HEK293 (cell line): ENCODE data around the gene DYNLT4.

Experiments used
- ZNF426 ChIP-seq: fragments of 450-650 bp; formaldehyde crosslinking; IDR thresholded peaks from 2 replicates; pipeline ENCODE4 v1.5.1; 2017; ENCODE audit warnings: missing biosample characterization, missing genetic modification characterization, mild to moderate bottlenecking, inconsistent platforms, moderate library complexity
- TF ChIP-seq, protein P1 (sequence below): fragments of 450-650 bp; formaldehyde crosslinking; IDR thresholded peaks from 2 replicates; pipeline ENCODE4 v1.5.1; 2016; ENCODE audit warnings: missing biosample characterization, missing genetic modification characterization

DNA sequence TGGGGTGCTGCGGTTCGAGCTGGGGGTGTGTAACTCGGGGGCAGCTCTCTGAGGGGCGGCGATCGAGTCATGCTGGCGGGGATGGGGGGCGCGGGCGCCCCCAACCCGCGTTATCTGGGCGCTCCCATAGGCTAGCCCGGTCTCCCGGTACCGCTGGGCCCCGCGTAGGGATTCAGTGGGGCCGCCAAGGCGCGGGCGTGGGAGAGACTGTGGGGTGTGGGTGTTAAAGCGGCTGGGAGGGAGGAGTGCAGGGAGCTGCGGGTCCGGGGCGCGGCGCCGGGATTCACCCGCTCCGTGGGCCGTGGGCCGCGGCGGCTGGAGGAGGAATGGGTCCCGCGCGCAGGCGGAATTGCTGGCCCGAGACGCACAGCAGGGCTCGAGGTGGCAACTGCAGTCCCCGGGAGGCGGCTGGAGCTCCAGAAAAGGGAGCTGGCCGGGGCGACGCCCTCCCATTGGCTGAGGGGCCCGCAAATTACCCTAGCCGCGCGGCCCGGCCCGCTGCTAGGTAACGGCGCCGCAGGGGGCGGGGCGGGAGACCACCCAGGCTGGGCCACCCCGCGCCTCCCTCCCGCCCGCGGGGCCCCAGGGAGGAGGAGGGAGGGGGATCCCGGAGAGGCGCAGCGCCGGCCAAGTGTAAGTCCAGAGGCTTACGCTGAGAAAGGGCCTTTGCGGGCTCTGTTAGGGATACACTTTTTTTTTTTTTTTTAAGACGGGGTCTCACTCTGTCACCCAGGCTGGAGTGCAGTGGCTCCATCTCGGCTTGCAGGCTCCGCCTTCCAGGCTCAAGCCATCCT, 35.9 kb upstream of the DYNLT4 start, which contains the start of gene PTCH2:
- TF ChIP-seq, protein P1, sequence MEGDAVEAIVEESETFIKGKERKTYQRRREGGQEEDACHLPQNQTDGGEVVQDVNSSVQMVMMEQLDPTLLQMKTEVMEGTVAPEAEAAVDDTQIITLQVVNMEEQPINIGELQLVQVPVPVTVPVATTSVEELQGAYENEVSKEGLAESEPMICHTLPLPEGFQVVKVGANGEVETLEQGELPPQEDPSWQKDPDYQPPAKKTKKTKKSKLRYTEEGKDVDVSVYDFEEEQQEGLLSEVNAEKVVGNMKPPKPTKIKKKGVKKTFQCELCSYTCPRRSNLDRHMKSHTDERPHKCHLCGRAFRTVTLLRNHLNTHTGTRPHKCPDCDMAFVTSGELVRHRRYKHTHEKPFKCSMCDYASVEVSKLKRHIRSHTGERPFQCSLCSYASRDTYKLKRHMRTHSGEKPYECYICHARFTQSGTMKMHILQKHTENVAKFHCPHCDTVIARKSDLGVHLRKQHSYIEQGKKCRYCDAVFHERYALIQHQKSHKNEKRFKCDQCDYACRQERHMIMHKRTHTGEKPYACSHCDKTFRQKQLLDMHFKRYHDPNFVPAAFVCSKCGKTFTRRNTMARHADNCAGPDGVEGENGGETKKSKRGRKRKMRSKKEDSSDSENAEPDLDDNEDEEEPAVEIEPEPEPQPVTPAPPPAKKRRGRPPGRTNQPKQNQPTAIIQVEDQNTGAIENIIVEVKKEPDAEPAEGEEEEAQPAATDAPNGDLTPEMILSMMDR (tag by site-specific recombination): no peak
- TF ChIP-seq ZNF426 (tag by site-specific recombination): no peak
